Astrocyte (in vitro differentiated cells and primary cell): ENCODE results near the gene SREBF2.

Source experiments
- EZH2 ChIP-seq: IDR thresholded peaks from 2 replicates; pipeline ENCODE4 v1.6.1; 2012; ENCODE audit warnings: mild to moderate bottlenecking, low read length, inconsistent platforms; ENCODE audit not compliant: insufficient read depth
- TF ChIP-seq, protein P1 (sequence below): IDR thresholded peaks from 2 replicates; pipeline ENCODE4 v1.5.1; 2011; ENCODE audit warnings: low read depth, mild to moderate bottlenecking, inconsistent platforms, low read length, moderate library complexity; ENCODE audit not compliant: insufficient read depth

DNA sequence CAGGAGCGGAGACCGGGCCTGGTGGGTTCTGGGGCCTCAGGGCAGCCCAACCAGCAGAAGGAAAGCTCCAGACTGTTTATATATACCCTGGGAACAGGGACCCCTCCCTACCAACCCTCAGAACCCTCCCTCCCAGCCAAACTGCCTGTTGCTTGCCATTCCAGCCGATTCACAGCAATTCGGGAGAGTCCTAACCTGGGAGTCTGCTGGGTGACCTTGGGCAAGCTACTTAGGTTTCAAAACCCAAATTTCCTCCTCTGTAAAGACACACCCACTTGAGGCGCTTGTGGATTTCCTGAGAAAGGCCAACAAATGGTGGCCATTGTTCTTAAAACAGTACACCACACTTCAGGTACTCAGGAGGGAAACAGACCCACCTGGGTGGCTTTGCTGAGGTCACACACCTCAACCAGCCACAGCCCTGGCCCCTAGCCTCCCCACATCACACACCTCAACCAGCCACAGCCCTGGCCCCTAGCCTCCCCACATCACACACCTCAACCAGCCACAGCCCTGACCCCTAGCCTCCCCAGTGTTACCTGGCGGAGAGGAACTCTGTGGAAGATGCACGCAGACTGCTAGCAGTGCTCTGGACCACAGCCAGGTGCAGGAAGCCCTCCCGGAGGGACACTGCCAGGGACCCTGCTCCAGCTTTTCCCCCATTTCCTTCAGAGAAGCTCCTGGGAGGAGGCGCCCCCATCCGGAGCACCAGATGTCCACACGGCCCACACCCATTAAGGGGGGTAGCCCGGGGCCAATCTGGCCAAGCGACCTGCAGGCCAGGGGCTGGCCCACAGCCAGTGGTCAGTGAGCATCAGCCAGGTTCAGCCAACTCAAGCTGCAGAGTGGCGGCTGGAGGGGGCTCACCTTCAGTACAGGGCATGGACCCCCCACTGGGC lies 75.8 kb downstream of the SREBF2 start:
- TF ChIP-seq, protein P1, sequence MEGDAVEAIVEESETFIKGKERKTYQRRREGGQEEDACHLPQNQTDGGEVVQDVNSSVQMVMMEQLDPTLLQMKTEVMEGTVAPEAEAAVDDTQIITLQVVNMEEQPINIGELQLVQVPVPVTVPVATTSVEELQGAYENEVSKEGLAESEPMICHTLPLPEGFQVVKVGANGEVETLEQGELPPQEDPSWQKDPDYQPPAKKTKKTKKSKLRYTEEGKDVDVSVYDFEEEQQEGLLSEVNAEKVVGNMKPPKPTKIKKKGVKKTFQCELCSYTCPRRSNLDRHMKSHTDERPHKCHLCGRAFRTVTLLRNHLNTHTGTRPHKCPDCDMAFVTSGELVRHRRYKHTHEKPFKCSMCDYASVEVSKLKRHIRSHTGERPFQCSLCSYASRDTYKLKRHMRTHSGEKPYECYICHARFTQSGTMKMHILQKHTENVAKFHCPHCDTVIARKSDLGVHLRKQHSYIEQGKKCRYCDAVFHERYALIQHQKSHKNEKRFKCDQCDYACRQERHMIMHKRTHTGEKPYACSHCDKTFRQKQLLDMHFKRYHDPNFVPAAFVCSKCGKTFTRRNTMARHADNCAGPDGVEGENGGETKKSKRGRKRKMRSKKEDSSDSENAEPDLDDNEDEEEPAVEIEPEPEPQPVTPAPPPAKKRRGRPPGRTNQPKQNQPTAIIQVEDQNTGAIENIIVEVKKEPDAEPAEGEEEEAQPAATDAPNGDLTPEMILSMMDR: no peak
- no peak for TF ChIP-seq EZH2
